Astrocyte (in vitro differentiated cells and primary cell): ENCODE measurements around the gene ING5. TPM values are rescaled to one million over a fixed set of nuclear protein-coding genes. Genes with fewer than 3 reads are reported as not detected.

Experiments
- DNase-seq: peaks from one replicate; pipeline ENCODE4 v3.0.0-alpha.2; 2010; ENCODE audit warnings: low read depth
- FAIRE-seq: peaks from 2 replicates; lab custom pipeline; 2011; peaks lifted over from hg19 to GRCh38; lab: Jason Lieb, UNC
- H2AFZ ChIP-seq: 2 replicates; pipeline ENCODE4 v1.6.0; 2012; ENCODE audit warnings: low read depth, low read length, inconsistent platforms
- H3K27ac ChIP-seq: 2 replicates; pipeline ENCODE4 v1.5.1; 2011; ENCODE audit warnings: low read depth, low read length, inconsistent platforms
- H3K27me3 ChIP-seq: 2 replicates; pipeline ENCODE4 v1.6.0; 2011; ENCODE audit warnings: low read length, inconsistent platforms; ENCODE audit not compliant: insufficient read depth
- H3K36me3 ChIP-seq: 2 replicates; pipeline ENCODE4 v1.5.1; 2011; ENCODE audit warnings: low read length, inconsistent platforms; ENCODE audit not compliant: insufficient read depth
- H3K4me1 ChIP-seq: 2 replicates; pipeline ENCODE4 v1.5.1; 2011; ENCODE audit warnings: low read length, inconsistent platforms; ENCODE audit not compliant: insufficient read depth
- H3K4me2 ChIP-seq: 2 replicates; pipeline ENCODE4 v1.6.0; 2012; ENCODE audit warnings: low read length, inconsistent platforms
- H3K4me3 ChIP-seq: 2 replicates; pipeline ENCODE4 v1.5.1; 2011; ENCODE audit warnings: low read depth, mild to moderate bottlenecking, low read length, inconsistent platforms; ENCODE audit not compliant: insufficient read depth
- H3K79me2 ChIP-seq: 2 replicates; pipeline ENCODE4 v1.6.0; 2012; ENCODE audit warnings: mild to moderate bottlenecking, low read length, inconsistent platforms; ENCODE audit not compliant: insufficient read depth
- H3K9ac ChIP-seq: 2 replicates; pipeline ENCODE4 v1.6.0; 2012; ENCODE audit warnings: mild to moderate bottlenecking, low read length, inconsistent platforms
- H3K9me3 ChIP-seq: 2 replicates; pipeline ENCODE4 v1.5.1; 2012; ENCODE audit warnings: low read depth, mild to moderate bottlenecking, low read length, inconsistent platforms; ENCODE audit not compliant: insufficient read depth
- H4K20me1 ChIP-seq: 2 replicates; pipeline ENCODE4 v1.6.0; 2012; ENCODE audit warnings: low read length, inconsistent platforms; ENCODE audit not compliant: insufficient read depth
- H3K27ac Mint-ChIP-seq: one replicate; pipeline ENCODE4 v1.8.0; 2021; ENCODE audit warnings: mild to moderate bottlenecking, mixed read lengths; ENCODE audit not compliant: unreplicated experiment
- H3K27me3 Mint-ChIP-seq: one replicate; pipeline ENCODE4 v1.8.0; 2021; ENCODE audit warnings: low read depth, mixed read lengths; ENCODE audit not compliant: unreplicated experiment
- H3K36me3 Mint-ChIP-seq: one replicate; pipeline ENCODE4 v1.8.0; 2021; ENCODE audit warnings: low read depth, mixed read lengths; ENCODE audit not compliant: unreplicated experiment
- H3K4me1 Mint-ChIP-seq: one replicate; pipeline ENCODE4 v1.8.0; 2021; ENCODE audit warnings: low read depth, mixed read lengths; ENCODE audit not compliant: unreplicated experiment
- H3K4me3 Mint-ChIP-seq: one replicate; pipeline ENCODE4 v1.8.0; 2021; ENCODE audit warnings: mild to moderate bottlenecking, moderate library complexity, mixed read lengths; ENCODE audit not compliant: unreplicated experiment
- H3K9me3 Mint-ChIP-seq: one replicate; pipeline ENCODE4 v1.8.0; 2021; ENCODE audit warnings: mild to moderate bottlenecking, mixed read lengths; ENCODE audit not compliant: unreplicated experiment
- CTCF ChIP-seq: IDR thresholded peaks from 2 replicates; pipeline ENCODE4 v1.5.1; 2011; ENCODE audit warnings: low read depth, mild to moderate bottlenecking, inconsistent platforms, low read length, moderate library complexity; ENCODE audit not compliant: insufficient read depth
- EZH2 ChIP-seq: IDR thresholded peaks from 2 replicates; pipeline ENCODE4 v1.6.1; 2012; ENCODE audit warnings: mild to moderate bottlenecking, low read length, inconsistent platforms; ENCODE audit not compliant: insufficient read depth
- total RNA-seq: library from RNA; stranded (reverse); gene quantifications from 2 replicates; pipeline ENCODE4 v1.2.1, GENCODE V29; 2021

The ING5 gene
- total RNA-seq, 1 donor from 2014 or later, result 19.7 TPM

- FAIRE-seq (no peak), DNase-seq (no peak)
- Histone ChIP-seq H3K4me3 (no peak overlapping the region), H3K27me3 (no peaks in the 10 kb centered on the region), H3K4me1 (no peaks in the 10 kb centered on the region), H3K9me3 (no peaks in the 10 kb centered on the region), H4K20me1 (peaks cover 10% of the 10 kb centered on the region), H3K36me3 (peaks cover 2% of the 10 kb centered on the region), H3K27ac (no peak overlapping the region), H3K4me2 (no peak overlapping the region), H2AFZ (no peak overlapping the region), H3K79me2 (no peaks in the 10 kb centered on the region), H3K9ac (no peak overlapping the region)
- peaks cover 29% of the 10 kb centered on the region for H3K36me3 Mint-ChIP-seq
- no peak overlapping the region for H3K4me3 Mint-ChIP-seq
- no peak for TF ChIP-seq CTCF
- TF ChIP-seq EZH2, result no peak
- H3K4me1 Mint-ChIP-seq, result no peaks in the 10 kb centered on the region
- no peak overlapping the region for H3K27ac Mint-ChIP-seq
- H3K9me3 Mint-ChIP-seq, result peaks cover 5% of the 10 kb centered on the region
- H3K27me3 Mint-ChIP-seq, result peaks cover 1% of the 10 kb centered on the region
Observed at GRCh38 chr2:241746084-241746483, 44.2 kb downstream of the ING5 start.

- Mint-ChIP-seq H3K27me3 (peaks cover 1% of the 10 kb centered on the region), H3K9me3 (peaks cover 5% of the 10 kb centered on the region), H3K4me3 (no peak overlapping the region), H3K4me1 (no peaks in the 10 kb centered on the region), H3K36me3 (peaks cover 34% of the 10 kb centered on the region), H3K27ac (no peak overlapping the region)
- no peaks in the 10 kb centered on the region for H4K20me1 ChIP-seq
- no peaks in the 10 kb centered on the region for H3K4me1 ChIP-seq
- no peaks in the 10 kb centered on the region for H3K27me3 ChIP-seq
- H2AFZ ChIP-seq, result no peak overlapping the region
- no peak for DNase-seq
- no peak overlapping the region for H3K27ac ChIP-seq
- H3K9me3 ChIP-seq, result no peaks in the 10 kb centered on the region
- no peak for FAIRE-seq
- H3K36me3 ChIP-seq, result peaks cover 2% of the 10 kb centered on the region
- no peak overlapping the region for H3K9ac ChIP-seq
- TF ChIP-seq EZH2, result no peak
- TF ChIP-seq CTCF, result no peak
- H3K79me2 ChIP-seq, result no peaks in the 10 kb centered on the region
- H3K4me2 ChIP-seq, result no peak overlapping the region
- H3K4me3 ChIP-seq, result no peak overlapping the region
Observed at GRCh38 chr2:241748468-241749256, 46.8 kb downstream of the ING5 start.
